B cell (primary cell): ENCODE results near the gene TMEM87B. TPM values are rescaled to one million over a fixed set of nuclear protein-coding genes. Genes with fewer than 3 reads are reported as not detected.

Experiments used
- ATAC-seq: fragments of 200-7000 bp; cut with Tn5 transposase; one replicate; pipeline ENCODE4 v1.10.0; 2021; ENCODE audit warnings: low read depth, mild to moderate bottlenecking, moderate number of reproducible peaks, moderate library complexity
- CTCF ChIA-PET: fragments of 350-600 bp; sonication (Branson Sonifier 250); formaldehyde crosslinking; loops from one replicate; lab custom pipeline; 2021; ENCODE audit warnings: antibody characterized with exemption, inconsistent platforms; lab: Charles Lee
- POLR2A ChIA-PET: fragments of 350-600 bp; sonication (Branson Sonifier 250); formaldehyde crosslinking; loops from one replicate; lab custom pipeline; 2021; ENCODE audit warnings: antibody characterized with exemption; lab: Charles Lee
- DNase-seq: peaks from one replicate; pipeline ENCODE4 v3.0.0; 2013
- H2AFZ ChIP-seq: 2 replicates; pipeline ENCODE4 v1.6.1; 2012; ENCODE audit warnings: mild to moderate bottlenecking, low read depth, low read length; ENCODE audit not compliant: insufficient read depth, poor library complexity, severe bottlenecking
- H3K27ac ChIP-seq, 2 donors: 1 replicate in 1 of 2; 2 replicates in 1 of 2; pipeline ENCODE4 v1.5.1; 2012 to 2013; ENCODE audit warnings: low read length in 2 of 2, mild to moderate bottlenecking in 2 of 2, moderate library complexity in 1 of 2
- H3K27me3 ChIP-seq, 4 experiments: fragments of 200-600 bp in 1 of 4; sonication (generic) in 1 of 4; replicated peaks in 1 of 4; 1 replicate in 2 of 4; 2 replicates in 2 of 4; pipeline versions ENCODE4 v1.6.1 to v1.7.0; 2013 to 2016; ENCODE audit warnings: low read length in 3 of 4, mild to moderate bottlenecking in 2 of 4, mixed read lengths in 1 of 4, moderate library complexity in 1 of 4; ENCODE audit not compliant: insufficient read depth in 4 of 4, control insufficient read depth in 3 of 4; ENCODE audit errors: control extremely low read depth in 1 of 4
- H3K36me3 ChIP-seq, 2 experiments: replicated peaks in 1 of 2; 1 replicate in 1 of 2; 2 replicates in 1 of 2; pipeline versions ENCODE4 v1.6.1 to v1.7.1; 2013; ENCODE audit warnings: low read length in 1 of 2; ENCODE audit not compliant: insufficient read depth in 2 of 2, control insufficient read depth in 1 of 2; ENCODE audit errors: control extremely low read depth in 1 of 2, extremely low read depth in 1 of 2
- H3K4me1 ChIP-seq, 2 donors: fragments of 200-600 bp in 1 of 2; sonication (generic) in 1 of 2; 1 replicate in 1 of 2; 2 replicates in 1 of 2; pipeline versions ENCODE4 v1.5.1 to v1.6.1; 2013 to 2017; ENCODE audit warnings: low read length in 2 of 2; ENCODE audit not compliant: control insufficient read depth in 2 of 2, insufficient read depth in 2 of 2
- H3K4me2 ChIP-seq: replicated peaks from 2 replicates; pipeline ENCODE3; 2012; ENCODE audit warnings: mild to moderate bottlenecking, low read depth, low read length; ENCODE audit not compliant: poor library complexity, severe bottlenecking
- H3K4me3 ChIP-seq, 5 experiments: fragments of 200-600 bp in 1 of 5; sonication (generic) in 1 of 5; 1 replicate in 3 of 5; 2 replicates in 2 of 5; pipeline versions ENCODE4 v1.5.1 to v1.7.0; 2011 to 2016; ENCODE audit warnings: low read length in 4 of 5, mild to moderate bottlenecking in 4 of 5, low read depth in 2 of 5, control low read depth in 1 of 5, moderate library complexity in 1 of 5; ENCODE audit not compliant: insufficient read depth in 1 of 5; ENCODE audit errors: control extremely low read depth in 1 of 5, extremely low read depth in 1 of 5
- H3K79me2 ChIP-seq: fragments of 200-600 bp; sonication (generic); one replicate; pipeline ENCODE4 v1.6.0; 2016; ENCODE audit warnings: low read length; ENCODE audit not compliant: control insufficient read depth, insufficient read depth
- H3K9ac ChIP-seq: fragments of 200-600 bp; sonication (generic); 2 replicates; pipeline ENCODE4 v1.6.1; 2017; ENCODE audit warnings: mild to moderate bottlenecking, low read length, moderate library complexity
- H3K9me3 ChIP-seq, 3 donors: one replicate each; pipeline versions ENCODE4 v1.6.1 to v1.7.1; 2013; ENCODE audit warnings: low read length in 2 of 3; ENCODE audit not compliant: control insufficient read depth in 2 of 3, insufficient read depth in 1 of 3; ENCODE audit errors: control extremely low read depth in 1 of 3
- H4K20me1 ChIP-seq: 2 replicates; pipeline ENCODE4 v1.6.0; 2012; ENCODE audit warnings: mild to moderate bottlenecking, low read length; ENCODE audit not compliant: insufficient read depth, control insufficient read depth, poor library complexity, severe bottlenecking
- H3K27ac Mint-ChIP-seq: one replicate; pipeline ENCODE4 v1.8.0; 2021; ENCODE audit warnings: mixed read lengths
- H3K27me3 Mint-ChIP-seq: one replicate; pipeline ENCODE4 v1.8.0; 2021; ENCODE audit warnings: mixed read lengths
- H3K4me1 Mint-ChIP-seq: one replicate; pipeline ENCODE4 v1.8.0; 2021; ENCODE audit warnings: mixed read lengths
- H3K4me3 Mint-ChIP-seq: one replicate; pipeline ENCODE4 v1.8.0; 2021; ENCODE audit warnings: mixed read lengths
- H3K9me3 Mint-ChIP-seq: one replicate; pipeline ENCODE4 v1.8.0; 2022; ENCODE audit warnings: mixed read lengths; ENCODE audit not compliant: insufficient read depth
- EZH2 ChIP-seq: IDR thresholded peaks from 2 replicates; pipeline ENCODE4 v1.6.1; 2012; ENCODE audit warnings: borderline replicate concordance, low read depth, mild to moderate bottlenecking, moderate library complexity, low read length; ENCODE audit not compliant: insufficient read depth, poor library complexity, severe bottlenecking
- WGBS: methylation state at CpG from one replicate; pipeline ENCODE4 v1.1.5; 2013; ENCODE audit warnings: missing lambda C conversion rate; ENCODE audit not compliant: insufficient coverage; 5-methylcytosine and 5-hydroxymethylcytosine counted together
- intact Hi-C: fragments of 100-400 bp; cut with micrococcal nuclease; formaldehyde crosslinking; loops from one replicate; pipeline ENCODE4 v1.10.0; 2022
- polyA plus RNA-seq: library from polyadenylated mRNA; depleted of rRNA; stranded (reverse); fragments of >200 nt; gene quantifications from 2 replicates; pipeline ENCODE4 v1.2.3, GENCODE V29; 2012
- total RNA-seq, 2 donors: library from RNA; stranded (reverse); fragments of 120-200 nt in 1 of 2; gene quantifications; 1 replicate in 1 of 2; 2 replicates in 1 of 2; pipeline versions ENCODE4 v1.2.3 to v1.2.4, GENCODE V29; 2013 to 2022
- TF ChIP-seq, protein P1 (sequence below): fragments of 200-600 bp; IDR thresholded peaks from one replicate; pipeline ENCODE4 v1.8.0; 2022; ENCODE audit warnings: antibody characterized with exemption, mild to moderate bottlenecking

The TMEM87B gene
- total and polyA plus RNA-seq, 2 donors (not counting 1 experiment from before 2014, with no cell fraction given): 9.4 to 21.0 TPM

GRCh38 chr2:112007493-112007892 lies 47.6 kb upstream of the TMEM87B start:
- Histone ChIP-seq H3K4me2 (no peak overlapping the region), H3K4me3 (no peak overlapping the region), H4K20me1 (no peaks in the 10 kb centered on the region), H3K9ac (no peak overlapping the region), H3K27ac (no peak overlapping the region), H3K36me3 (no peaks in the 10 kb centered on the region), H2AFZ (no peak overlapping the region), H3K27me3 (no peaks in the 10 kb centered on the region), H3K9me3 (no peaks in the 10 kb centered on the region), H3K79me2 (no peaks in the 10 kb centered on the region), H3K4me1 (peaks cover 12 to 13% of the 10 kb centered on the region in 2 donors)
- ChIA-PET POLR2A (no interaction called here), CTCF (no interaction called here)
- no peak for ATAC-seq
- intact Hi-C loops: no loop called here
- H3K9me3 Mint-ChIP-seq: no peaks in the 10 kb centered on the region
- WGBS: no CpG with 5 or more reads among the region's 2 CpGs
- peaks cover 15% of the 10 kb centered on the region for H3K4me1 Mint-ChIP-seq
- TF ChIP-seq, protein P1, sequence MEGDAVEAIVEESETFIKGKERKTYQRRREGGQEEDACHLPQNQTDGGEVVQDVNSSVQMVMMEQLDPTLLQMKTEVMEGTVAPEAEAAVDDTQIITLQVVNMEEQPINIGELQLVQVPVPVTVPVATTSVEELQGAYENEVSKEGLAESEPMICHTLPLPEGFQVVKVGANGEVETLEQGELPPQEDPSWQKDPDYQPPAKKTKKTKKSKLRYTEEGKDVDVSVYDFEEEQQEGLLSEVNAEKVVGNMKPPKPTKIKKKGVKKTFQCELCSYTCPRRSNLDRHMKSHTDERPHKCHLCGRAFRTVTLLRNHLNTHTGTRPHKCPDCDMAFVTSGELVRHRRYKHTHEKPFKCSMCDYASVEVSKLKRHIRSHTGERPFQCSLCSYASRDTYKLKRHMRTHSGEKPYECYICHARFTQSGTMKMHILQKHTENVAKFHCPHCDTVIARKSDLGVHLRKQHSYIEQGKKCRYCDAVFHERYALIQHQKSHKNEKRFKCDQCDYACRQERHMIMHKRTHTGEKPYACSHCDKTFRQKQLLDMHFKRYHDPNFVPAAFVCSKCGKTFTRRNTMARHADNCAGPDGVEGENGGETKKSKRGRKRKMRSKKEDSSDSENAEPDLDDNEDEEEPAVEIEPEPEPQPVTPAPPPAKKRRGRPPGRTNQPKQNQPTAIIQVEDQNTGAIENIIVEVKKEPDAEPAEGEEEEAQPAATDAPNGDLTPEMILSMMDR: no peak
- no peak for TF ChIP-seq EZH2
- no peak overlapping the region for H3K4me3 Mint-ChIP-seq
- no peak overlapping the region for H3K27ac Mint-ChIP-seq
- DNase-seq: no peak
- H3K27me3 Mint-ChIP-seq: no peaks in the 10 kb centered on the region

DNA sequence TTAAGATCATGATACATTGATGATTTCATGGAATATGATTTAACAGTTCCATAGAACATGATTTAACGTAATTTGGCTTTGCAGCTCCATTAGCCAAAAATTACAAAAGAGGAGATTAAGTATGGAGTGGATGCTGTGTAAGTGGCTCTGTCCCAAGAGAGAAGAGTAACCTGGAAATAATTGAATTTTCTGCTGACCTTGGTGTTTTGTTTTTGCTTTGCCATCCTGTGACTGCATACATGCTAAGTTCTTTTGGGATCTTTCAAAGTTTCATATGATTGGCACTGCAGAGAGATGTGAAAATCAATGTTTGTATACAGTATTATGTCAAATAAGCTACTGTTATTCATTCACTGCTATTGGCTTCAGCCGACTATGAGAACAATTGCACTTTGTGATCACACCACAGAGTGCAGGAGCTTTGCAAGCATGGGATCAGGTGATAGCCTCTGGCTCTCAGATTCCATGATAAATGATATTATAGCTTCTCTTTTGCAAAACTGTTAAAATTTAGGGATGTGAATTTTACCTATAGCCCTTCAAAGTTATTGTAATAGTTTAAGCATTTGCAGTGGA lies 46.1 kb upstream of the TMEM87B start:
- ChIA-PET POLR2A (no interaction called here), CTCF (no interaction called here)
- Histone ChIP-seq H3K36me3 (no peaks in the 10 kb centered on the region), H3K4me2 (no peak overlapping the region), H3K79me2 (no peaks in the 10 kb centered on the region), H3K4me1 (peaks cover 8 to 11% of the 10 kb centered on the region in 2 donors), H3K9ac (no peak overlapping the region), H3K27ac (no peak overlapping the region), H4K20me1 (no peaks in the 10 kb centered on the region), H3K27me3 (no peaks in the 10 kb centered on the region), H3K4me3 (no peak overlapping the region), H3K9me3 (no peaks in the 10 kb centered on the region), H2AFZ (no peak overlapping the region)
- DNase-seq: no peak
- Mint-ChIP-seq H3K4me1 (peaks cover 11% of the 10 kb centered on the region), H3K27ac (no peak overlapping the region), H3K4me3 (no peak overlapping the region), H3K9me3 (no peaks in the 10 kb centered on the region), H3K27me3 (no peaks in the 10 kb centered on the region)
- intact Hi-C loops: no loop called here
- no peak for ATAC-seq
- TF ChIP-seq, protein P1: no peak
- no peak for TF ChIP-seq EZH2
- WGBS: no CpG with 5 or more reads among the region's 2 CpGs
